WTC11 (cell line): ENCODE results near the gene LTBP3. TPM values are rescaled to one million over a fixed set of nuclear protein-coding genes. Genes with fewer than 3 reads are reported as not detected.

Source experiments
- ATAC-seq: fragments of 200-7000 bp; cut with Tn5 transposase; 2 replicates; pipeline ENCODE4 v1.10.0; 2021; ENCODE audit warnings: mild to moderate bottlenecking, moderate library complexity
- CTCF ChIA-PET: fragments of 300-600 bp; sonication (Branson Sonifier 250); formaldehyde crosslinking; loops from one replicate; lab custom pipeline; 2021; ENCODE audit warnings: antibody characterized with exemption; lab: Charles Lee
- POLR2A ChIA-PET: fragments of 350-600 bp; sonication (Branson Sonifier 250); formaldehyde crosslinking; loops from one replicate; lab custom pipeline; 2021; ENCODE audit warnings: antibody characterized with exemption; lab: Charles Lee
- DNase-seq: peaks from one replicate; pipeline ENCODE4 v3.0.0; 2021; ENCODE audit warnings: low spot score
- H3K27ac Mint-ChIP-seq: 2 replicates; pipeline ENCODE4 v1.8.0; 2021; ENCODE audit warnings: mixed read lengths
- H3K27me3 Mint-ChIP-seq: 2 replicates; pipeline ENCODE4 v1.8.0; 2021; ENCODE audit warnings: low read depth, mild to moderate bottlenecking, moderate library complexity, mixed read lengths
- H3K36me3 Mint-ChIP-seq: 2 replicates; pipeline ENCODE4 v1.8.0; 2021; ENCODE audit warnings: mixed read lengths
- H3K4me1 Mint-ChIP-seq: 2 replicates; pipeline ENCODE4 v1.8.0; 2022; ENCODE audit warnings: mixed read lengths
- H3K4me3 Mint-ChIP-seq: 2 replicates; pipeline ENCODE4 v1.8.0; 2021; ENCODE audit warnings: mild to moderate bottlenecking, moderate library complexity, mixed read lengths
- H3K9me3 Mint-ChIP-seq: 2 replicates; pipeline ENCODE4 v1.8.0; 2021; ENCODE audit warnings: mixed read lengths
- CREM ChIP-seq: sonication (generic); formaldehyde crosslinking; IDR thresholded peaks from 2 replicates; pipeline ENCODE4 v1.8.1; 2022; ENCODE audit warnings: mild to moderate bottlenecking, missing genetic modification reagents, moderate library complexity
- E2F4 ChIP-seq: sonication (generic); formaldehyde crosslinking; IDR thresholded peaks from 2 replicates; pipeline ENCODE4 v1.8.1; 2022; ENCODE audit warnings: low read depth, mild to moderate bottlenecking, moderate library complexity, missing genetic modification reagents, borderline replicate concordance
- ESRRA ChIP-seq: sonication (generic); formaldehyde crosslinking; IDR thresholded peaks from 2 replicates; pipeline ENCODE4 v1.8.1; 2022; ENCODE audit warnings: mild to moderate bottlenecking, missing genetic modification reagents, borderline replicate concordance
- FOXK1 ChIP-seq: sonication (generic); formaldehyde crosslinking; IDR thresholded peaks from 2 replicates; pipeline ENCODE4 v1.8.0; 2022; ENCODE audit warnings: mild to moderate bottlenecking, moderate library complexity, missing genetic modification reagents
- GABPB1 ChIP-seq: sonication (generic); formaldehyde crosslinking; IDR thresholded peaks from 2 replicates; pipeline ENCODE4 v1.8.1; 2023; ENCODE audit warnings: mild to moderate bottlenecking, missing genetic modification reagents
- KAT7 ChIP-seq: sonication (generic); formaldehyde crosslinking; IDR thresholded peaks from 2 replicates; pipeline ENCODE4 v1.8.1; 2023; ENCODE audit warnings: missing genetic modification reagents, mild to moderate bottlenecking, borderline replicate concordance
- NFATC4 ChIP-seq: fragments of 250-450 bp; sonication (Bioruptor Pico); IDR thresholded peaks from 2 replicates; pipeline ENCODE4 v1.9.0; 2021; ENCODE audit warnings: mild to moderate bottlenecking
- NFE2L1 ChIP-seq: sonication (generic); formaldehyde crosslinking; IDR thresholded peaks from 2 replicates; pipeline ENCODE4 v1.8.1; 2023; ENCODE audit warnings: missing genetic modification reagents
- NR2C2 ChIP-seq: sonication (generic); formaldehyde crosslinking; IDR thresholded peaks from 2 replicates; pipeline ENCODE4 v1.8.0; 2022; ENCODE audit warnings: mild to moderate bottlenecking, missing genetic modification reagents
- RELA ChIP-seq: sonication (generic); formaldehyde crosslinking; IDR thresholded peaks from 2 replicates; pipeline ENCODE4 v1.8.1; 2022; ENCODE audit warnings: missing genetic modification reagents, mild to moderate bottlenecking, borderline replicate concordance
- SP1 ChIP-seq: sonication (generic); formaldehyde crosslinking; conservative IDR thresholded peaks from 2 replicates; pipeline ENCODE4 v1.8.1; 2022; ENCODE audit warnings: missing genetic modification reagents
- ZNF138 ChIP-seq: sonication (generic); formaldehyde crosslinking; conservative IDR thresholded peaks from 2 replicates; pipeline ENCODE4 v1.8.1; 2022; ENCODE audit warnings: mild to moderate bottlenecking, moderate library complexity, missing genetic modification reagents
- ZNF219 ChIP-seq: sonication (generic); formaldehyde crosslinking; IDR thresholded peaks from 2 replicates; pipeline ENCODE4 v1.8.0; 2023; ENCODE audit warnings: missing genetic modification reagents, mild to moderate bottlenecking, borderline replicate concordance
- ZNF416 ChIP-seq: fragments of 250-450 bp; sonication (Bioruptor Pico); IDR thresholded peaks from 2 replicates; pipeline ENCODE4 v1.9.0; 2021; ENCODE audit warnings: mild to moderate bottlenecking, inconsistent platforms
- total RNA-seq: library from RNA; stranded (reverse); gene quantifications from 3 replicates; pipeline ENCODE4 v1.2.3, GENCODE V29; 2021
- TF ChIP-seq, protein P1 (sequence below): sonication (generic); formaldehyde crosslinking; IDR thresholded peaks from 2 replicates; pipeline ENCODE4 v1.8.1; 2022; ENCODE audit warnings: mild to moderate bottlenecking, moderate library complexity, missing genetic modification reagents
- TF ChIP-seq, protein P2 (sequence below): sonication (generic); formaldehyde crosslinking; IDR thresholded peaks from 2 replicates; pipeline ENCODE4 v1.8.0; 2023; ENCODE audit warnings: mild to moderate bottlenecking, missing genetic modification reagents
- TF ChIP-seq, protein P3 (sequence below): sonication (generic); formaldehyde crosslinking; IDR thresholded peaks from 2 replicates; pipeline ENCODE4 v1.8.1; 2023; ENCODE audit warnings: mild to moderate bottlenecking, missing genetic modification reagents, moderate library complexity
- TF ChIP-seq, protein P4 (sequence below): sonication (generic); formaldehyde crosslinking; IDR thresholded peaks from 2 replicates; pipeline ENCODE4 v1.8.0; 2023; ENCODE audit warnings: missing genetic modification reagents, mild to moderate bottlenecking, borderline replicate concordance
- TF ChIP-seq, protein P5 (sequence below): sonication (generic); formaldehyde crosslinking; IDR thresholded peaks from 2 replicates; pipeline ENCODE4 v1.8.0; 2022; ENCODE audit warnings: missing genetic modification reagents

The LTBP3 gene
- total RNA-seq, 1 experiment from 2014 or later, result 20.7 TPM

- TF ChIP-seq, protein P1, sequence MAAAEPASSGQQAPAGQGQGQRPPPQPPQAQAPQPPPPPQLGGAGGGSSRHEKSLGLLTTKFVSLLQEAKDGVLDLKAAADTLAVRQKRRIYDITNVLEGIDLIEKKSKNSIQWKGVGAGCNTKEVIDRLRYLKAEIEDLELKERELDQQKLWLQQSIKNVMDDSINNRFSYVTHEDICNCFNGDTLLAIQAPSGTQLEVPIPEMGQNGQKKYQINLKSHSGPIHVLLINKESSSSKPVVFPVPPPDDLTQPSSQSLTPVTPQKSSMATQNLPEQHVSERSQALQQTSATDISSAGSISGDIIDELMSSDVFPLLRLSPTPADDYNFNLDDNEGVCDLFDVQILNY (CRISPR knock-in tag), result no peak
Measured at GRCh38 chr11:65498042-65498726, 60.0 kb downstream of the LTBP3 start (continued).

GRCh38 chr11:65497141-65498041, 60.8 kb downstream of the LTBP3 start:
- peak overlapping the region; percentile 97 for H3K27ac Mint-ChIP-seq
- POLR2A ChIA-PET, result interaction anchor here (0.6 to 8.3 kb wide), 21 partner anchors 9 to 1281 kb away, joined by 3 to 502 read pairs (median 8); partner anchors contain the start of genes FAM89B and NEAT1
- peak; percentile 98 for DNase-seq
- CTCF ChIA-PET, result interaction anchor here (0.7 to 4.8 kb wide), 17 partner anchors 8 to 96 kb away, joined by 3 to 47 read pairs (median 4); partner anchors contain the start of gene NEAT1
- peak; percentile 89 for ATAC-seq
- peaks cover 39% of the 10 kb centered on the region for H3K4me1 Mint-ChIP-seq
- H3K36me3 Mint-ChIP-seq, result no peaks in the 10 kb centered on the region
- H3K9me3 Mint-ChIP-seq, result no peaks in the 10 kb centered on the region
- H3K4me3 Mint-ChIP-seq, result peak overlapping the region; percentile 63
- H3K27me3 Mint-ChIP-seq, result no peaks in the 10 kb centered on the region
- TF ChIP-seq ZNF219 (CRISPR knock-in tag), result no peak
- TF ChIP-seq RELA, result 0 out of 2 replicates have a peak, but pooled peaks have one; percentile 60
- peak; percentile 74 for TF ChIP-seq FOXK1 (CRISPR knock-in tag)
- TF ChIP-seq, protein P2, sequence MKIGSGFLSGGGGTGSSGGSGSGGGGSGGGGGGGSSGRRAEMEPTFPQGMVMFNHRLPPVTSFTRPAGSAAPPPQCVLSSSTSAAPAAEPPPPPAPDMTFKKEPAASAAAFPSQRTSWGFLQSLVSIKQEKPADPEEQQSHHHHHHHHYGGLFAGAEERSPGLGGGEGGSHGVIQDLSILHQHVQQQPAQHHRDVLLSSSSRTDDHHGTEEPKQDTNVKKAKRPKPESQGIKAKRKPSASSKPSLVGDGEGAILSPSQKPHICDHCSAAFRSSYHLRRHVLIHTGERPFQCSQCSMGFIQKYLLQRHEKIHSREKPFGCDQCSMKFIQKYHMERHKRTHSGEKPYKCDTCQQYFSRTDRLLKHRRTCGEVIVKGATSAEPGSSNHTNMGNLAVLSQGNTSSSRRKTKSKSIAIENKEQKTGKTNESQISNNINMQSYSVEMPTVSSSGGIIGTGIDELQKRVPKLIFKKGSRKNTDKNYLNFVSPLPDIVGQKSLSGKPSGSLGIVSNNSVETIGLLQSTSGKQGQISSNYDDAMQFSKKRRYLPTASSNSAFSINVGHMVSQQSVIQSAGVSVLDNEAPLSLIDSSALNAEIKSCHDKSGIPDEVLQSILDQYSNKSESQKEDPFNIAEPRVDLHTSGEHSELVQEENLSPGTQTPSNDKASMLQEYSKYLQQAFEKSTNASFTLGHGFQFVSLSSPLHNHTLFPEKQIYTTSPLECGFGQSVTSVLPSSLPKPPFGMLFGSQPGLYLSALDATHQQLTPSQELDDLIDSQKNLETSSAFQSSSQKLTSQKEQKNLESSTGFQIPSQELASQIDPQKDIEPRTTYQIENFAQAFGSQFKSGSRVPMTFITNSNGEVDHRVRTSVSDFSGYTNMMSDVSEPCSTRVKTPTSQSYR (CRISPR knock-in tag), result peak; percentile 82; the same call in 1 of the 2 replicates
- 0 out of 2 replicates have a peak, but pooled peaks have one; percentile 60 for TF ChIP-seq ESRRA (CRISPR knock-in tag)
- TF ChIP-seq NFATC4 (CRISPR knock-in tag), result no peak
- no peak for TF ChIP-seq NR2C2 (CRISPR knock-in tag)
- 0 out of 2 replicates have a peak, but pooled peaks have one; percentile 39 for TF ChIP-seq KAT7 (CRISPR knock-in tag)
- TF ChIP-seq ZNF138 (CRISPR knock-in tag), result no peak
- TF ChIP-seq CREM (CRISPR knock-in tag), result 0 out of 2 replicates have a peak, but pooled peaks have one; percentile 32
- peak; percentile 67; the same call in 1 of the 2 replicates for TF ChIP-seq NFE2L1 (CRISPR knock-in tag)
- TF ChIP-seq, protein P3, sequence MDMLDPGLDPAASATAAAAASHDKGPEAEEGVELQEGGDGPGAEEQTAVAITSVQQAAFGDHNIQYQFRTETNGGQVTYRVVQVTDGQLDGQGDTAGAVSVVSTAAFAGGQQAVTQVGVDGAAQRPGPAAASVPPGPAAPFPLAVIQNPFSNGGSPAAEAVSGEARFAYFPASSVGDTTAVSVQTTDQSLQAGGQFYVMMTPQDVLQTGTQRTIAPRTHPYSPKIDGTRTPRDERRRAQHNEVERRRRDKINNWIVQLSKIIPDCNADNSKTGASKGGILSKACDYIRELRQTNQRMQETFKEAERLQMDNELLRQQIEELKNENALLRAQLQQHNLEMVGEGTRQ (CRISPR knock-in tag), result peak; percentile 71
- peak; percentile 76 for TF ChIP-seq GABPB1 (CRISPR knock-in tag)
- TF ChIP-seq, protein P4, sequence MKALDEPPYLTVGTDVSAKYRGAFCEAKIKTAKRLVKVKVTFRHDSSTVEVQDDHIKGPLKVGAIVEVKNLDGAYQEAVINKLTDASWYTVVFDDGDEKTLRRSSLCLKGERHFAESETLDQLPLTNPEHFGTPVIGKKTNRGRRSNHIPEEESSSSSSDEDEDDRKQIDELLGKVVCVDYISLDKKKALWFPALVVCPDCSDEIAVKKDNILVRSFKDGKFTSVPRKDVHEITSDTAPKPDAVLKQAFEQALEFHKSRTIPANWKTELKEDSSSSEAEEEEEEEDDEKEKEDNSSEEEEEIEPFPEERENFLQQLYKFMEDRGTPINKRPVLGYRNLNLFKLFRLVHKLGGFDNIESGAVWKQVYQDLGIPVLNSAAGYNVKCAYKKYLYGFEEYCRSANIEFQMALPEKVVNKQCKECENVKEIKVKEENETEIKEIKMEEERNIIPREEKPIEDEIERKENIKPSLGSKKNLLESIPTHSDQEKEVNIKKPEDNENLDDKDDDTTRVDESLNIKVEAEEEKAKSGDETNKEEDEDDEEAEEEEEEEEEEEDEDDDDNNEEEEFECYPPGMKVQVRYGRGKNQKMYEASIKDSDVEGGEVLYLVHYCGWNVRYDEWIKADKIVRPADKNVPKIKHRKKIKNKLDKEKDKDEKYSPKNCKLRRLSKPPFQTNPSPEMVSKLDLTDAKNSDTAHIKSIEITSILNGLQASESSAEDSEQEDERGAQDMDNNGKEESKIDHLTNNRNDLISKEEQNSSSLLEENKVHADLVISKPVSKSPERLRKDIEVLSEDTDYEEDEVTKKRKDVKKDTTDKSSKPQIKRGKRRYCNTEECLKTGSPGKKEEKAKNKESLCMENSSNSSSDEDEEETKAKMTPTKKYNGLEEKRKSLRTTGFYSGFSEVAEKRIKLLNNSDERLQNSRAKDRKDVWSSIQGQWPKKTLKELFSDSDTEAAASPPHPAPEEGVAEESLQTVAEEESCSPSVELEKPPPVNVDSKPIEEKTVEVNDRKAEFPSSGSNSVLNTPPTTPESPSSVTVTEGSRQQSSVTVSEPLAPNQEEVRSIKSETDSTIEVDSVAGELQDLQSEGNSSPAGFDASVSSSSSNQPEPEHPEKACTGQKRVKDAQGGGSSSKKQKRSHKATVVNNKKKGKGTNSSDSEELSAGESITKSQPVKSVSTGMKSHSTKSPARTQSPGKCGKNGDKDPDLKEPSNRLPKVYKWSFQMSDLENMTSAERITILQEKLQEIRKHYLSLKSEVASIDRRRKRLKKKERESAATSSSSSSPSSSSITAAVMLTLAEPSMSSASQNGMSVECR (CRISPR knock-in tag), result 0 out of 2 replicates have a peak, but pooled peaks have one; percentile 73
- TF ChIP-seq SP1, result peak; percentile 96
- TF ChIP-seq, protein P5, sequence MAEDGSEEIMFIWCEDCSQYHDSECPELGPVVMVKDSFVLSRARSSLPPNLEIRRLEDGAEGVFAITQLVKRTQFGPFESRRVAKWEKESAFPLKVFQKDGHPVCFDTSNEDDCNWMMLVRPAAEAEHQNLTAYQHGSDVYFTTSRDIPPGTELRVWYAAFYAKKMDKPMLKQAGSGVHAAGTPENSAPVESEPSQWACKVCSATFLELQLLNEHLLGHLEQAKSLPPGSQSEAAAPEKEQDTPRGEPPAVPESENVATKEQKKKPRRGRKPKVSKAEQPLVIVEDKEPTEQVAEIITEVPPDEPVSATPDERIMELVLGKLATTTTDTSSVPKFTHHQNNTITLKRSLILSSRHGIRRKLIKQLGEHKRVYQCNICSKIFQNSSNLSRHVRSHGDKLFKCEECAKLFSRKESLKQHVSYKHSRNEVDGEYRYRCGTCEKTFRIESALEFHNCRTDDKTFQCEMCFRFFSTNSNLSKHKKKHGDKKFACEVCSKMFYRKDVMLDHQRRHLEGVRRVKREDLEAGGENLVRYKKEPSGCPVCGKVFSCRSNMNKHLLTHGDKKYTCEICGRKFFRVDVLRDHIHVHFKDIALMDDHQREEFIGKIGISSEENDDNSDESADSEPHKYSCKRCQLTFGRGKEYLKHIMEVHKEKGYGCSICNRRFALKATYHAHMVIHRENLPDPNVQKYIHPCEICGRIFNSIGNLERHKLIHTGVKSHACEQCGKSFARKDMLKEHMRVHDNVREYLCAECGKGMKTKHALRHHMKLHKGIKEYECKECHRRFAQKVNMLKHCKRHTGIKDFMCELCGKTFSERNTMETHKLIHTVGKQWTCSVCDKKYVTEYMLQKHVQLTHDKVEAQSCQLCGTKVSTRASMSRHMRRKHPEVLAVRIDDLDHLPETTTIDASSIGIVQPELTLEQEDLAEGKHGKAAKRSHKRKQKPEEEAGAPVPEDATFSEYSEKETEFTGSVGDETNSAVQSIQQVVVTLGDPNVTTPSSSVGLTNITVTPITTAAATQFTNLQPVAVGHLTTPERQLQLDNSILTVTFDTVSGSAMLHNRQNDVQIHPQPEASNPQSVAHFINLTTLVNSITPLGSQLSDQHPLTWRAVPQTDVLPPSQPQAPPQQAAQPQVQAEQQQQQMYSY (CRISPR knock-in tag), result no peak
- peak; percentile 47; the same call in 1 of the 2 replicates for TF ChIP-seq ZNF416 (CRISPR knock-in tag)
- TF ChIP-seq E2F4, result no peak
